Neural cell (in vitro differentiated cells): ENCODE measurements around the gene SLAMF1. TPM values are rescaled to one million over a fixed set of nuclear protein-coding genes. Genes with fewer than 3 reads are reported as not detected.

Experiments
- H2AFZ ChIP-seq: fragments of 200-600, 300-800 bp; sonication (generic), shearing (Covaris generic); 2 replicates; pipeline ENCODE4 v1.6.0; 2014; ENCODE audit warnings: low read depth, mild to moderate bottlenecking, antibody characterized with exemption, low read length, moderate library complexity
- H3F3A ChIP-seq: fragments of 200-600 bp; shearing (Covaris generic); 2 replicates; pipeline ENCODE4 v1.6.1; 2016; ENCODE audit warnings: mild to moderate bottlenecking, moderate library complexity, mixed read lengths, antibody characterized with exemption, low read length; ENCODE audit not compliant: insufficient read depth, poor library complexity, severe bottlenecking
- H3K27ac ChIP-seq: fragments of 200-600, 300-800 bp; sonication (generic), shearing (Covaris generic); 2 replicates; pipeline ENCODE4 v1.5.1; 2014; ENCODE audit warnings: mild to moderate bottlenecking, low read length, moderate library complexity
- H3K27me3 ChIP-seq: fragments of 300-800, 200-600 bp; sonication (generic), shearing (Covaris generic); 2 replicates; pipeline ENCODE4 v1.6.0; 2014; ENCODE audit warnings: mild to moderate bottlenecking, low read depth, low read length, moderate library complexity; ENCODE audit not compliant: insufficient read depth
- H3K36me3 ChIP-seq: fragments of 300-800, 200-600 bp; sonication (generic), shearing (Covaris generic); 2 replicates; pipeline ENCODE4 v1.5.1; 2014; ENCODE audit warnings: mild to moderate bottlenecking, antibody characterized with exemption, low read length, moderate library complexity; ENCODE audit not compliant: insufficient read depth
- H3K4me2 ChIP-seq: fragments of 300-800, 200-600 bp; sonication (generic), shearing (Covaris generic); 2 replicates; pipeline ENCODE4 v1.6.0; 2014; ENCODE audit warnings: mild to moderate bottlenecking, low read length
- H3K4me3 ChIP-seq: fragments of 300-800, 200-600 bp; sonication (generic), shearing (Covaris generic); 2 replicates; pipeline ENCODE4 v1.5.1; 2014; ENCODE audit warnings: mild to moderate bottlenecking, low read length, moderate library complexity
- H3K79me2 ChIP-seq: fragments of 200-600 bp; shearing (Covaris generic); replicated peaks from 2 replicates; pipeline ENCODE4 v1.6.0; 2014; ENCODE audit warnings: mild to moderate bottlenecking, low read length, moderate library complexity; ENCODE audit not compliant: insufficient read depth
- H3K9ac ChIP-seq: fragments of 300-800, 200-600 bp; sonication (generic), shearing (Covaris generic); 2 replicates; pipeline ENCODE4 v1.6.1; 2016; ENCODE audit warnings: mild to moderate bottlenecking, low read length, mixed read lengths
- H3K9me2 ChIP-seq: fragments of 200-600 bp; shearing (Covaris generic); 2 replicates; pipeline ENCODE4 v1.6.1; 2016; ENCODE audit warnings: mild to moderate bottlenecking, low read length, mixed read lengths; ENCODE audit not compliant: insufficient read depth
- H3K9me3 ChIP-seq: fragments of 200-600, 300-800 bp; sonication (generic), shearing (Covaris generic); 2 replicates; pipeline ENCODE4 v1.6.1; 2016; ENCODE audit warnings: mild to moderate bottlenecking, mixed run types, low read length, moderate library complexity, mixed read lengths
- H4K20me1 ChIP-seq: fragments of 200-600 bp; shearing (Covaris generic); 2 replicates; pipeline ENCODE4 v1.6.1; 2016; ENCODE audit warnings: mild to moderate bottlenecking, mixed run types; ENCODE audit not compliant: insufficient read depth
- CTCF ChIP-seq: fragments of 450-650 bp; IDR thresholded peaks from 2 replicates; pipeline ENCODE4 v1.5.1; 2014; ENCODE audit warnings: antibody characterized with exemption, mild to moderate bottlenecking, moderate library complexity; ENCODE audit not compliant: poor library complexity, severe bottlenecking
- EP300 ChIP-seq: fragments of 450-650 bp; conservative IDR thresholded peaks from 2 replicates; pipeline ENCODE4 v1.6.1; 2014; ENCODE audit warnings: antibody characterized with exemption, mild to moderate bottlenecking, moderate library complexity; ENCODE audit not compliant: poor library complexity, severe bottlenecking
- EZH2 ChIP-seq: fragments of 200-600, 300-800 bp; shearing (Covaris generic), sonication (generic); IDR thresholded peaks from 2 replicates; pipeline ENCODE4 v1.6.1; 2014; ENCODE audit warnings: antibody characterized with exemption, low read length, borderline replicate concordance, mild to moderate bottlenecking; ENCODE audit not compliant: insufficient read depth, poor library complexity, severe bottlenecking
- MXI1 ChIP-seq: fragments of 450-650 bp; conservative IDR thresholded peaks from 2 replicates; pipeline ENCODE4 v1.6.1; 2014; ENCODE audit warnings: antibody characterized with exemption, mild to moderate bottlenecking; ENCODE audit not compliant: poor library complexity, severe bottlenecking
- POLR2AphosphoS5 ChIP-seq: IDR thresholded peaks from 2 replicates; pipeline ENCODE4 v1.6.1; 2012
- RAD21 ChIP-seq: fragments of 450-650 bp; conservative IDR thresholded peaks from 2 replicates; pipeline ENCODE4 v1.6.1; 2014; ENCODE audit warnings: antibody characterized with exemption, mild to moderate bottlenecking, moderate library complexity
- REST ChIP-seq: IDR thresholded peaks from 2 replicates; pipeline ENCODE4 v1.6.1; 2012; ENCODE audit warnings: borderline replicate concordance
- SMC3 ChIP-seq: fragments of 450-650 bp; conservative IDR thresholded peaks from 2 replicates; pipeline ENCODE4 v1.6.1; 2014; ENCODE audit warnings: antibody characterized with exemption, mild to moderate bottlenecking, moderate library complexity; ENCODE audit not compliant: poor library complexity
- TAF1 ChIP-seq: IDR thresholded peaks from 2 replicates; pipeline ENCODE4 v1.6.1; 2012; ENCODE audit warnings: low read depth
- polyA plus RNA-seq: library from polyadenylated mRNA; depleted of rRNA; stranded (reverse); fragments of >200 nt; gene quantifications from 2 replicates; pipeline ENCODE4 v1.2.3, GENCODE V29; 2014

SLAMF1 gene
- polyA plus RNA-seq, 1 donor from 2014 or later, result not detected

GRCh38 chr1:160651433-160652064 lies 4.7 kb upstream of the SLAMF1 start:
- Histone ChIP-seq H3K79me2 (no peaks in the 10 kb centered on the region), H3K27ac (no peak overlapping the region), H3K27me3 (no peaks in the 10 kb centered on the region), H3K9me3 (no peaks in the 10 kb centered on the region), H3K9me2 (no peaks in the 10 kb centered on the region), H3F3A (no peaks in the 10 kb centered on the region), H3K4me3 (no peak overlapping the region), H3K9ac (no peak overlapping the region), H4K20me1 (no peaks in the 10 kb centered on the region), H2AFZ (no peak overlapping the region), H3K4me2 (no peak overlapping the region), H3K36me3 (no peaks in the 10 kb centered on the region)
- TF ChIP-seq CTCF (no peak), TAF1 (no peak), POLR2AphosphoS5 (no peak), SMC3 (no peak), MXI1 (no peak), EZH2 (no peak), RAD21 (no peak), REST (no peak), EP300 (no peak)

- Histone ChIP-seq H3K9me3 (no peaks in the 10 kb centered on the region), H3K4me2 (no peak overlapping the region), H3K27ac (no peak overlapping the region), H3K9me2 (no peaks in the 10 kb centered on the region), H3K27me3 (no peaks in the 10 kb centered on the region), H2AFZ (no peak overlapping the region), H3K79me2 (no peaks in the 10 kb centered on the region), H4K20me1 (no peaks in the 10 kb centered on the region), H3K4me3 (no peak overlapping the region), H3K36me3 (no peaks in the 10 kb centered on the region), H3K9ac (no peak overlapping the region), H3F3A (no peaks in the 10 kb centered on the region)
- TF ChIP-seq MXI1, result no peak
- no peak for TF ChIP-seq SMC3
- no peak for TF ChIP-seq RAD21
- no peak for TF ChIP-seq REST
- no peak for TF ChIP-seq EZH2
- no peak for TF ChIP-seq TAF1
- TF ChIP-seq POLR2AphosphoS5, result no peak
- TF ChIP-seq EP300, result no peak
- TF ChIP-seq CTCF, result no peak
Observed at GRCh38 chr1:160647329-160647720, 481 bp upstream of the SLAMF1 start.
